ENCODE data around the gene CSTF2T. TPM values are rescaled to one million over a fixed set of nuclear protein-coding genes. Genes with fewer than 3 reads are reported as not detected.
A peak's percentile ranks its signal among the peaks of the same experiment; 100 is the strongest.

The CSTF2T gene, protein sequence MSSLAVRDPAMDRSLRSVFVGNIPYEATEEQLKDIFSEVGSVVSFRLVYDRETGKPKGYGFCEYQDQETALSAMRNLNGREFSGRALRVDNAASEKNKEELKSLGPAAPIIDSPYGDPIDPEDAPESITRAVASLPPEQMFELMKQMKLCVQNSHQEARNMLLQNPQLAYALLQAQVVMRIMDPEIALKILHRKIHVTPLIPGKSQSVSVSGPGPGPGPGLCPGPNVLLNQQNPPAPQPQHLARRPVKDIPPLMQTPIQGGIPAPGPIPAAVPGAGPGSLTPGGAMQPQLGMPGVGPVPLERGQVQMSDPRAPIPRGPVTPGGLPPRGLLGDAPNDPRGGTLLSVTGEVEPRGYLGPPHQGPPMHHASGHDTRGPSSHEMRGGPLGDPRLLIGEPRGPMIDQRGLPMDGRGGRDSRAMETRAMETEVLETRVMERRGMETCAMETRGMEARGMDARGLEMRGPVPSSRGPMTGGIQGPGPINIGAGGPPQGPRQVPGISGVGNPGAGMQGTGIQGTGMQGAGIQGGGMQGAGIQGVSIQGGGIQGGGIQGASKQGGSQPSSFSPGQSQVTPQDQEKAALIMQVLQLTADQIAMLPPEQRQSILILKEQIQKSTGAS
- total RNA-seq, result 15.9 TPM

DNA sequence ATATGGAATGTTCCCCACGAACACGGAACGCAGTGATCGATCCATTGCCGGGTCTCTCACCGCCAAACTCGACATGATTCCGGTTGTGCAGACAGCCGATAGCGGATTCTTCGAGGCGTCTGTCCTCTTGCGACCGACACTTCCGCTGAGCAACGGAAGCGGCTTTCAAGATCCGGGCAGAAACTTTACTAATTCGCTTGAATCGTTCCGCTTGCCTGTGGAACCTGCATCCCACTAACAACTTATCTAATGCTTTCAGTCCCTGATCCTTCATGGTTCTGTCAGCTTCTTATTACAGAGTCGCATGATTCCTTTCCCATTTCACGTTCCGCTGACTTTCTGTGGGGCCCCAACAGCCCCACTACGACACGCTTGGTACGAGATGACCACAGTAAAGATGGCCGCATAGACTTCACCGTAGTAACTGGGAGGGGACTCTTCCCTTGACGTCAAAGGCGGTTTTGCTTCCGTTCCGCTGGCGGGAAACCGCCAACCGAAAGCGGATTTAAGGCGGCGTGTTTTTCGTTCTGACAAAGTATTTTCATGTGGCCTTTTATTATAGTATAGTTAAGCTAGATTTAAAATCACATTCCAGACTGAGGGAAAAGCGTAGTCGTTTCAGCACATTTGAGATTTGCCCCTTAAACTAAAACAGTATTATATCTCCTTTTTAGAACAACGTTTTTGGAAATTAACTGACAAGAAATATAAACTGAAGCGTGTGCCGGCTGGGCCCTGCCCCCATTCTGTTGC is at the start of gene CSTF2T:
TSS of gene CSTF2T (minus strand) at position 121 of the 753 bp plus-strand sequence. CDS start at position 75, 46 bp downstream.
- peak; percentile 94 to 97 (median 96) for DNase-seq (ENCODE audit: low read depth in 2 of 3, low spot score in 2 of 3)

DNA sequence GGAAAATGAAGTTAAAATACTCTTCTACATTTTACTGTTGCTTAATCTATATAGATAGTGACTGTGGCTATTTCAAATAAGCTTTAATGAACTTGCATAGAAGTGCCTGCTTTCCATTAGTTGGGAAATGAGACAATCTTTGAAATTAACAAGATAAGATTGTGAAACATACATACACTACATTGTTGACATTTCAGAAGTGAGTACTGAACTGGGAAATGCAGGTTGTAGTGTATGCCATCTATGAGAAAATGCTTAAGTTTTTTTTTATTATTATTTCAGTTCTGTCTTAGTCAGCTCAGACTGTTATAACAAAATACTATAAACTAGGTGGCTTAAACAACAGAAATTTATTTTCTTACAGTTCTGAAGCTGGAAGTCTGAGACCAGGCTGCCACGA is 49.6 kb upstream of the CSTF2T start:
- DNase-seq (ENCODE audit: low read depth in 2 of 3, low spot score in 2 of 3), result no peak

DNA sequence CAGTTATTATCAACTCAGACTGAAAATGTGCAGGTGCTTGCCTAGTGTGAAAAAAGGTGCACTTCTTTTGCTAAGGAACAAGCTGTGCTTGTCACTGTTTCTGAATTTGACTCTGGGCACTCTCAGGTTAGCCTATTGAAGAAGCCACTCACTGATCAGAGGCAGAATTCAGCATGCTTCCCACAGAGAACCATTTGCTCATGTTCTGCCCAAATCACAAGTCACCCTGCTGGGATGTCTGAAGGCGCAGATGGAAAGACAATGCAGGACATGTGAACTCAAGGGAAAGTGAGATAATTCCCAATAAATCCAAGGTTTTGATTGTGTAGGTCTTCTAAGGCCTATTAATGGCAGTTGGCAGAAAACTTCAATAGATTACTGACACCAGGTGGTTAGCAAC is 47.8 kb upstream of the CSTF2T start:
- DNase-seq (ENCODE audit: low read depth in 2 of 3, low spot score in 2 of 3), result no peak

DNA sequence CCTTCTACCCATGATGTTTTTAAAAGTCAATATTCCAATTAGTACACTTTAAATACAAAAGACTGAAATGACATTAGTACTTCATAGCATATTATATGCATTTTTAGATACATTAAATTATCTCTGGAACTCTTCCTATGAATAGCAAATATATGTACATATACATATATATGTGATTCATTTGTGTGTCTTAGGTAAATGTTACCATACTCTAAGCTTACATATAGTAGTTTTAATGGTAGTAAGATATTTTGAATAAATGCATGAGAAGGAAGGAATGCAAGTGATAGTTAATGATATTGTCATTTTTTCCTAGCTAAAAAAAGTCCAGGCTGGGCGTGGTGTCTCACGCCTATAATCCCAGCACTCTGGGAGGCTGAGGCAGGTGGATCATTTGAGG is 46.0 kb upstream of the CSTF2T start:
- DNase-seq (ENCODE audit: low read depth in 2 of 3, low spot score in 2 of 3), result no peak

DNA sequence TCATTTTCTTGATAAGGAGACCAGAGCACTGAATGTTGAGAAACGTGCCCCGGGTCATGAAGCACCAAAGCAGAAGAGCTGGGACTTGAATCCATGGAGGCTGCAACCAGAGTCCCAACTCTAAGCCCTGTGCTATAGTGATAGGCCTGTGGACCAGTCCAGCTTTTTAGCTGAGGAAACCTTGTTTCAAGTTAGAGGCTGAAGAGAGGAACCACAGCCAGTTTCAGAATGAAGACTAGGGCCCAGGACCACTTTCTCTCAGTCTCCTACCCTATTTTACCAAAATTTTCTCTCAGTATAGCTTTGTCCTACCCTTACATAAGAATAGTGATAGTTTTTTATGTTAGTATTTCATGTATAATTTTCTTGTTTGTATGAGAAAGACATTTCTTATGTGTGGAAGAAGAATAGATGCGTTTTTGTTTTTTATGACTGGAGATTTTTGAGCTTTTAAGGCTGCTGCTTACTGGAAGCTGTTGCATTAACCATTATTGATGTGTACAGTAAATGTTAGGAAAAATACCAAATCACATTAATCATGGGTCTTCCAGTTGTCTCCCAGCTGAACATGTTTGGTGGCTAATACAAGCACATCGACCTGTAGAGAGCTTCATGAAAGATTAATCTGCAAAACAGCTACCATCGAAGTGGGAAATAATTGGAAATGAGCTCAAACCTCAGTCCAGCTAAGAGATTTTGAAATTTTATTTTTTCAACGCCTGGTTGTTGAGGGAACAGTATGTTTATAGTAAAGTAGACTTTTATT is 45.0 kb upstream of the CSTF2T start:
- DNase-seq (ENCODE audit: low read depth in 2 of 3, low spot score in 2 of 3), result no peak

DNA sequence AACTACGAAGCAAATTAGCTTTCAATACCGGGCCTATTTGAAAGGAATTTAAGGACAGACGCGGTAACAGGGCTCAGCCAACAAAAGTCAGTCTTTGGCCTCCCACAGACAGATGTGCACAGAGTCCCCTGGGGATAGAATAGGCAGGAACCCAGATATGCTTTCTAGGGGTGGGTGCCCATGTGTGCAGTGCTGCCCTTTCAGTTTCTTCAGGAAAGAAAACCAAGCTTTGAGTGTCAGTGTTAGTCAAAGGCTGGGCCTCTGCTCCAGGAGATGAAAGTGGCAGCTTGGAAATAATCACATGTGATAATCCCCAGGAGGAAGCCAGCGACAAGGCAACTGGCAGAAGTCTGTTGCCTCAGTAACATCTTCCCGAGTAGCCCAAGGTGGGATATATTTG is 43.8 kb upstream of the CSTF2T start:
- DNase-seq (ENCODE audit: low read depth in 2 of 3, low spot score in 2 of 3), result no peak

DNA sequence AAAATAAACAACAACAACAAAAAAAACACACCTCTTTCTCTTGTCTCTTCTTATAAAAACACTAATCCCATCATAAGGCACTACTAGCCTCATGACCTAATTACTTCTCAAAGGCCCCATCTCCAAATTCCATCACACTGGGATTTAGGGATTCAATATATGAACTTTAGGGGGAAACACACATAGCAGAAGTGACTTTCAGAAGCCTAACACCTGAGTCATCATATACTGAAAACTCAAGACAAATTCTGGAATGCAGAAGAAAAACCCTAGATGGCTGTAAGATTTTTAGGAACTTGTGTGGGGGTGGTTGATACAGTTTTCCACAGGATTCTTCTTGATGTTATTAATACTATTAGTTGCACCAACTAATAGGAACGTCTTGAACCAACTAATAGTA is 33.7 kb upstream of the CSTF2T start:
- DNase-seq (ENCODE audit: low read depth in 2 of 3, low spot score in 2 of 3), result no peak

DNA sequence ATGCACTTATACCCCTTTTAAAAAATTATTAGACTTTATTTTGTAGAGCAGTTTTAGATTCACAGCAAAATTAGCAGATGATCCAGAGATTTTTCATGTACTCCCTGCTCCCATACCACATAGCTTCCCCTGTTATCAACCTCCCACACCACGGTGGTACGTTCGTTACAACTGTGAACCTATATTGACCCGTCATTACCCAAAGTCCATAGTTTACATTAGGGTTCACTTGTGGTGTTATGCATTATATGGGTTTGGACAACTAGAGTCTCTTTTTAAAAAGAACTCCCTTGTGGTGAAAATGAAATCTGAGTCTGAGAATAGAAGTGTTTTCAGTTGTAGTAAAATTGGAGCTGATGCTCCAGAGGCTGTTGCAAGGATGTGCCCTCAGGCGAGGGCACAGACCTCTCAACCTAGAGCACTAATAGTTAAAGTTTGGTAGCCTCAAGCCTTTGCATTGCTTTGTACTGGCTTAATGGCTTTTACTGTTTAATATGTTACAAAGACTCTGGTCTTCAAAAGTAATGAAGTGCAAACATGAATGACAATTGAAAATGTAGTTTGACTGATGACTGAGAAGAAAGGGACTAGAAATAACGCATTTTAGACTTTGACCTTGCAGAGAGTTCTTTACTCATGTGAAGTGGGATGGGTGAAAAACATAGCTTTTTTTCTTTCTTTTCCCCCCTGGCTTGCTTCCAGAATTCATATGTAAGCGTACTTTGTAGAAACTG is 30.6 kb upstream of the CSTF2T start:
- DNase-seq (ENCODE audit: low read depth in 2 of 3, low spot score in 2 of 3), result no peak

DNA sequence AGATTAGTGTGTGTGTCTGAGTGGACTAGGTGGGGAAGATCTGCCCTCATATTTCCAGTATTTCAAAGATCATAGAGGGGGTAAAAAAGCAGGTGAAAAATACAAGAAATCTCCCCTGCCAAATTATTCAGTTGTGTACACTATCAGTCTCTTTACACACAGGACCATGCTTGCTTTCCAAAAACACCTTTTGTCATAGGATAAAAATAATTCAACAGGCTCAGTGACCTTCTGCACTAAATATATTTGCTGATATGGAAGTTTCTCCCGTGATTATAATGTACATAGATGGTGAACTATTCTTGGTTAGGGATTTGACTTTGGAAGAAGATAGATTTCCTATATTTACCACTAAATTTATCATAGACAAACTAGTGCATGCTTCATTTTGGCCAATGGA is 24.6 kb upstream of the CSTF2T start:
- DNase-seq (ENCODE audit: low read depth in 2 of 3, low spot score in 2 of 3), result no peak

DNA sequence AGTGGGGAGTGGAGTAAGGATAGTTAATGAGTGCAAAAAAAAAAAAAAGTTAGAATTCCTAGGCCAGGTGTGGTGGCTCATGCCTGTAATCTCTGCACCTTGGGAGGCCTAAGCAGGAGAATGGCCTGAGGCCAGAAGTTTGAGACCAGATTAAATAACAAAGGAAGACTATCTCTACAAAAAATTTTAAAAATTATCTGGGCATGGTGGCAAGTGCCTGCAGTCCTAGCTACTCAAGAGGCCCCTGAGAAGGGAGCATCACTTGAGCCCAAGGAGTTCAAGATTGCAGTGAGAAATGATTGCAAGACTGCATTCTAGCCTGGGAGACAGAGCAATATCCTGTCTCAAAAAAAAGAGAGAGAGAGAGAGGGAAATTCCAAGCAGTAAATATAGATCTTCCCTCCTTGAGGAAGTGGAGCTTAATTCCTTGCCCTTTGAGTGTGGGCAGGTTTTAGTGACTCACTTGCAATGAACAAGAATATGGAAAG is 19.5 kb upstream of the CSTF2T start:
- DNase-seq (ENCODE audit: low read depth in 2 of 3, low spot score in 2 of 3), result no peak

DNA sequence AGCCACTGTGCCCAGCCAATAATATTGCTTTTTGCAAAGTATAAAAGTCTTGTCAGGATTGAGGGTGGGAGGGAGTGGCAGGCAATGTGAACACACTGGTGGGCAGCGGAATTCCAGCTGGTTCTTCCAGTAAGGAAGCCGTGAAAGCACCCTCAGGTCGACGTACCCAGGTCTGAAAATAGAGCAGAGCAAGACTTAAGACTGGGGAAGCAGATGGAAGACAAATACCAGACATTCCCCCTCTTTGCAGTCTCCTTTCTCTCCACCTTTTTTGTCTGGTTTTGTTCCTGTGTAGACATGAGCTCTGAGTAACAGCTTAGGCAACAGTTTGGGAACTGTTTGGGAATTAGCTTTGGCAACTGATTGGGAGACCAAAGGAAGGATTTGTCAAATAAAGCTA is 17.6 kb upstream of the CSTF2T start:
- no peak for DNase-seq (ENCODE audit: low read depth in 2 of 3, low spot score in 2 of 3)

DNA sequence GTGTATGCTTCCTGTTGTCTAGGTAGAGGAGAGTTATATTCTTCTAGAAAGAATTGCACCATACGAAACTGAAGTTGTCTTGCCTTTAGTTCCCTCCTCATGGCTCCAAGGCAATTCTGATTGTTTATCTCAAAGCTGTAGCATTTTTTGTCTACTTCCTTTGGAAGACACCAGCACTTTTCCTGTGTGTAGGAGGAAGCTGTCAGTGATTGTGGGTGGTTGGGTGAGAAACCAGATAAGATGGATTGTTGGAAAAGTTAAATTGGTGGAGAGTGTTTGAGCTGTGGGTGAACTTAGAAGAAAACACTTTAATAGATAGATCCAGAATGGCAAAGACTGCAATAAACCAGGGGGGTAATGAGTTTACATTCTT is 12.1 kb upstream of the CSTF2T start:
- no peak for DNase-seq (ENCODE audit: low read depth in 2 of 3, low spot score in 2 of 3)

DNA sequence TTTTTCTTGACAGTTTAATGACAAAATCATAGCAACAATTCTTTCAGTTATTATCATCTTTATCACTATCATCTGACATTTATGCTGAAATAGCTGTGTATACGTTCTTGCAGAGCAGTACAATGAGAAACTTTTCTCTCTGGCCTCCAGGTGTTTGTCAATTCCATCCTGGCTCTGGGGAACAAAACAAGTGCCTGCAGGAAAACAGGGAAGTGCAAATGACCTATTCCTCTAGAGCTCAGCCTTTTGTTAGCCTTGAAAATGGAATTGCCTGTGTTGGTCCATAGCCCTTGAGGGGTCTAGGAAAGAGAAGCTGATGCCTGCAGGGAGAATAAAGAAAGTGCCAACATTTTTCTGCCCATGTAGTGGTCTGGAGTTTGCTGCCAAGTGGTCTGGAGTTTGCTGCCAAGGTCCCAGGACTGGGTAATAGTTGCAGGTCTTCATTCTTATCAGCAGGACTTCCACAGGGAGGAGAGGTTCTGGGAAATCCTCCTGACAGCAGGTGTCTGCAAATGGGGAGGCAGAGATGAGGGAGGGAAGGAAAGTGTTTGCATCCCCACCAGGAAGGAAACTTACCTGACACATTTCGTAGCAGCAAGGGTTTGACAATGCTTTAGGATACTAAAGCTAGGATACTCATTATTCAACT is 10.1 kb upstream of the CSTF2T start:
- DNase-seq (ENCODE audit: low read depth in 2 of 3, low spot score in 2 of 3), result no peak

DNA sequence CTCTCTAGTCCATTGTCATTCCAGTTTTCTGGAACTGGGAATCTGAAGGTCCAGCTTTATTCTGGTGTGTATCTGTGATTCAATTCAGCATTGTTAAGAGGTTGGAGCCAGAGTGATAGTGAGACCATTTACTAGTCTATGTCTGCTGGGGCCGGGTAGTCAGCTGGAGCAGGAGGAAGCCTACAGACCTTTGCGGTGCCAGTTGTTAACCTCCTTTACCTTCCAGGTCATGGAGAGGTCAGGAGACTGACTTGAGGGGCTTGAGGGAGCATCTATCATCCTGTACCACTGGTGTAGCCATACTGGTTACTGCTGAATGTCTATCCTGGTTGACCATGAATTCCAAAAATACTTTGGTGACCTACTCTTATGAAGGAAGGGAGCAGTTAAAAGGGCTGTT is 9.2 kb upstream of the CSTF2T start:
- DNase-seq (ENCODE audit: low read depth in 2 of 3, low spot score in 2 of 3), result no peak

DNA sequence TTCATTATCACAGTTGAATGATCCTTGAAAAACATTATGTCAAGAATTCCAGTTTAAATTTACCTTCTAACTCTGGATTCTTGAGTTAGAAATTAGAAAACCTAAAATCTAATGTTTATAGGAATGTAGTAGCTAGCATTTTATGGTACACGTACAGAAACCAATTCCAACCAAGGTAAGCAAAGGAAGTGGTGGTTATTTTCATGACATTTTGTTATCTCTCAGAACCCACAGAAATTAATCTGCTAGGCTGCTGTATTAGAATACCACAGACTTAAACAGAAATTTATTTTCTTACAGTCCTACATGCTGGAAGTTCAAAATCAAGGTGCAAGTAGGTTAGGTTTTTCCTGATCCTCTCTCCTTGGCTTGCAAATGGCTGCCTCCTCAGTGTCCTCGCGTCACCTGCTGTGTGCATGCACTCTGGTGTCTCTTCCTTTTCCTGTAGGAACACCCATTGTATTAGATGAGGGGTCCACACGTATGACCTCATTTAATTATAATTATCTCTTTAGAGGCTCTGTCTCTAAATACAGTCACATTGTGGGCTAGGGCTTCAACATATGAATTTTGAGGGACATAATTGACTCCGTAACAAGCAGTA is 8.5 kb upstream of the CSTF2T start:
- DNase-seq (ENCODE audit: low read depth in 2 of 3, low spot score in 2 of 3), result no peak

DNA sequence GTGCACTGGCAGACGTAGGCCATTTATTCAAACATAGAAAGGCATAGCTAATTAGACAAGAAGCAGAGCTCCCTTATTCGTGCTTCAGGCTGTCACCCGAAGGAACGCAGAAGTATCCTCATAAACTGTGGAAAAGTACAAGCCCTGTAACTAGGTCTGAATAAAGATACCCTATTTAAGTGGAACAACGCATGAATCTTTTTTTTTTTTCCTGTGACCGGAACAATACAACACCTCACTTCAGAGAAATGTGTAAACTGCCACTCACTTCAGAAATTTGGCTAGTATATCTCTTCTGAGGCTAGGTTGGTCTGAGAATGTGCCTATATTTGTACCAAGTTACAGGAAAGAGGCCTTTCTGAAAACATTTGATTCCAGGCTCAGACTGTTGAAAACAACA is 8.0 kb upstream of the CSTF2T start:
- no peak for DNase-seq (ENCODE audit: low read depth in 2 of 3, low spot score in 2 of 3)

DNA sequence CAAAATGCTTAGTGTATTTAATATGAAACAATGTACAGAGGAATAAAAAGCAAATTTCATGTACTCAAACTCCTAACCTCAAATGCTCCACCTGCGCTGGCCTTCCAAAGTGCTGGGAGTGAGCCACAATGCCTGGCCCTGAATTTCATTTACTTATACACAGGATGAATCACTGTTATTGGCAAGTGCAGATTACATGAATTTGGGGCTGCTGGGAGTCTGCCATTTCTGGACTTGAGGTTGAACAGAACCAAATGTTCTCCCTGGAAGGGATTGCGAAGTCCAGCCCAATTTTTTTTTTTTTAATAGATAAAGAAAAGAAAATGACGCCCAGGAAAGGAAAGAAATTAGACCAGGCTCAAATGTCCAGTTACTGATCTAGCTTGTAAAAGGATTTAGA is 6.8 kb upstream of the CSTF2T start:
- no peak for DNase-seq (ENCODE audit: low read depth in 2 of 3, low spot score in 2 of 3)

DNA sequence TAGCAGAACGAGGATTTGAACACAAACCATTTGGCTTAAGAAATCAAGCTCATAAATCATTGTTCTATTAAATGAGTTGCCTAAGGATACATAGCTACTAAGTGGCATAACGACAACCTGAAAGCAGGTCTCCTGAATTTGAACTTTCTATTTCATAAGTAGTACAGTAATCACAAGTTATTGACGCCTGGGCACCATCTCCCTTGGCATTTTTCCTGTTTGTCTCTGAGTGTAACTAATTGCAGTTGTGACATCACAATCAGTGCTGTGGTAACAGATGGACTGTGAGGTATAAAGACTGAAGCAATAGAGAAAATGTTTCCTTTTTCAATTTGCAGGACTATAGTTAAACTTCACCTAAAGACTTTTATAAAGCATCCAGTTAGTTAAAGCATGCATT is 6.4 kb upstream of the CSTF2T start:
- DNase-seq (ENCODE audit: low read depth in 2 of 3, low spot score in 2 of 3), result no peak

DNA sequence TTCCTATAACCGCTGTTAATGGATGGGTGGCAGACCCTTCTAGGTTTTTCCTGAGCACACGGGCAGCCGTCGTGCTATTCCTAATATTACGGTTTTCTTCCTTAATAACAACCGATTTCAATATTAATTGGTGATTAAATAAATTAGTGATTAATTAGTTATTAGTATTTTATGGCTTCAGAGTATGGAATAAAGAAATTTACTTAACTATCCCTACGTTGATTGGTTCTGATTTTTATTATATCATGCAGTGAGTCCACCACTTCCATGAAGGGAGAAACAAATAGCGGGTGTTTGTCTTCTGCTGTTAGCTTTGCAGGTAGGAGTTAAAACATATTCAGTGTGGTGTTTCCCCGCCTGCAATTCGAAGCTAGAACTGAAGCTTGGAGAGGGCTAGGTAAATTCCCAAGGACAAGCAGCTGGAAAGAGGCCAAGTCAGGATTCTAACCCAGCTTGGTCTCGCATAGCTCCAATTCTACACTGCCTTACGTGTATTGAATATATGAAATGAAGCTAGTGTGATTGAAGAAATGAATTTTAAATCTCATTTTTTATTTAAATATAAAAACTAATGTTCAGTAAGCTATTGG is 928 bp upstream of the CSTF2T start:
- no peak for DNase-seq (ENCODE audit: low read depth in 2 of 3, low spot score in 2 of 3)
